K562 treated with DMSO at 1 percent for 24 hours (cell line): ENCODE measurements around the gene ZAR1. TPM values are rescaled to one million over a fixed set of nuclear protein-coding genes. Genes with fewer than 3 reads are reported as not detected.

Experiments used
- total RNA-seq: library from RNA; unstranded; fragments of 300-600 nt; gene quantifications from 2 replicates; pipeline ENCODE4 v1.2.3, GENCODE V29; 2022; ENCODE audit warnings: low read depth; ENCODE audit not compliant: insufficient read depth

The ZAR1 gene, protein sequence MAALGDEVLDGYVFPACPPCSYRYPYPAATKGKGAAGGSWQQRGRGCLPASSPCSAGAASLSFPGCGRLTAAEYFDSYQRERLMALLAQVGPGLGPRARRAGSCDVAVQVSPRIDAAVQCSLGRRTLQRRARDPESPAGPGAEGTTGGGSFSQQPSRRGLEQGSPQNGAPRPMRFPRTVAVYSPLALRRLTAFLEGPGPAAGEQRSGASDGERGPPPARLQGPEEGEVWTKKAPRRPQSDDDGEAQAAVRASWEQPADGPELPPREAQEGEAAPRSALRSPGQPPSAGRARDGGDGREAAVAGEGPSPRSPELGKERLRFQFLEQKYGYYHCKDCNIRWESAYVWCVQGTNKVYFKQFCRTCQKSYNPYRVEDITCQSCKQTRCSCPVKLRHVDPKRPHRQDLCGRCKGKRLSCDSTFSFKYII
- total RNA-seq = 0.58 TPM in 1 of 2 replicates, not detected in the other

DNA sequence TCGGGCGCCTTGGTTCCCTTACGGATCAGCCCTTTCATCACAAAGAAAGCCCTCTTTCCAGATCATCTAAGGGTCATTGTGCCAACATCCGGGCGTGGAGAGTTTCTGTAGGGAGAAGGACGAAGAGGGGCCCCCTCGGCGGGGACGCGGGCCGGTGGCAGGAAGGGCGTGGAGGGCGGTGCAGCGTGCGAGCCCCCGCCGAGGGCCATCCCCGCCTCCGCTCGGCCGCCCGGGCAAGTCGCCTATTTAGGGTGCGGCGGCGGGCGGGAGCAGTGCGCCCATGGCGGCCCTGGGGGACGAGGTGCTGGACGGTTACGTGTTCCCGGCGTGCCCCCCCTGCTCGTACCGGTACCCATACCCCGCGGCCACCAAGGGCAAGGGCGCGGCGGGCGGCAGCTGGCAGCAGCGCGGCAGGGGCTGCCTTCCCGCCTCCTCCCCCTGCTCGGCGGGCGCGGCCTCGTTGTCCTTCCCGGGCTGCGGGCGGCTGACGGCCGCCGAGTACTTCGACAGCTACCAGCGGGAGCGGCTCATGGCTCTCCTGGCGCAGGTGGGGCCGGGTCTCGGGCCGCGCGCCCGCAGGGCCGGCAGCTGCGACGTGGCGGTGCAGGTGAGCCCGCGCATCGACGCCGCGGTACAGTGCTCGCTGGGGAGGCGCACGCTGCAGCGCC lies at the start of gene ZAR1:
Gene ZAR1, plus strand, starts transcription at position 241 of the 668 bp plus-strand sequence. Its CDS starts 40 bp downstream, at position 281.

DNA sequence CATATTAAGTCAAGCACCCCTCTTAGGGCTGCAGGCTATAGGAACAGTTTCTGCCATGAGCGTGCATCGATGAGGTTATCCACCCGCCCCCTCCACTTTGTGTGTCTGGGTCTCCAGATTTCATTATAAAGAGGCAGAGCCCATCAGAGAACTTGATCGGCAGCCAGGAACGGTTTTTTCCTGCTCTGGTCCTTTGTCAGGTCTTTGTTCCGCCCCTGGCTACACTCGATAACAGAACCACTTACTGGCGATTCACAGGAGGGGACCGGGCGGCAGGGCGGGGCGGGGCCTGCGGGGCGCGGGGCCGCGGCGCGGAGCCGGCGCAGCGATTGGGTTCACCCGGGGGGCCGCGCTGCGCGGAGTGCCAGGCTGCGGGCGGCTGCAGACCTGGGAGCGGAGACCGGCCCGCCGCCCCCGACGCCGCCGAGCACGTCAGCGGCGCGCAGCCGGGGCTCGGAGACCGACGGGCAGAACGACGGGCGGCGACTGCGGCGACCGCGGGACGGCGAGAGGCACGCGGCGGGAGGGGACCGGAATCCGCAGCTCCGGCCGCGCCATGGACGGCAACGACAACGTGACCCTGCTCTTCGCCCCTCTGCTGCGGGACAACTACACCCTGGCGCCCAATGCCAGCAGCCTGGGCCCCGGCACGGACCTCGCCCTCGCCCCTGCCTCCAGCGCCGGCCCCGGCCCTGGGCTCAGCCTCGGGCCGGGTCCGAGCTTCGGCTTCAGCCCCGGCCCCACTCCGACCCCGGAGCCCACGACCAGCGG lies 6.9 kb upstream of the ZAR1 start, which contains the start of gene SLC10A4:
Gene SLC10A4, plus strand, starts transcription at position 338 of the 771 bp plus-strand sequence. Its CDS starts 219 bp downstream, at position 557.

Other genes starting within 250 kb of the ZAR1 start
- 4.1 and 4.6 TPM in 2 replicates for gene TEC, start 220.4 kb upstream of the ZAR1 start, total RNA-seq
- 25.1 and 30.1 TPM in 2 replicates for gene SLAIN2, start 148.7 kb upstream of the ZAR1 start, total RNA-seq
- gene SLC10A4, start 6.9 kb upstream of the ZAR1 start, total RNA-seq = 12.7 and 12.9 TPM in 2 replicates